HG03097 (cell line): Measurements from ENCODE around the gene CAPN5.
"Not testable (repeated sequence)": the region's sequence is repeated elsewhere in the genome, so short reads cannot be mapped to it uniquely, and the experiment has no call there.

Experiments used
- ATAC-seq: cut with Tn5 transposase; IDR thresholded peaks from one replicate; pipeline ENCODE4 v1.9.1; 2021; ENCODE audit not compliant: unreplicated experiment, low FRiP score

The CAPN5 gene

GRCh38 chr11:77040889-77041288, 25.9 kb upstream of the CAPN5 start:
- ATAC-seq, result no peak

GRCh38 chr11:77042111-77042726, 24.6 kb upstream of the CAPN5 start:
- ATAC-seq, result no peak

- no peak for ATAC-seq
Observed at GRCh38 chr11:77044356-77044755, 22.4 kb upstream of the CAPN5 start.

- ATAC-seq, result no peak
Observed at GRCh38 chr11:77044886-77045285, 21.9 kb upstream of the CAPN5 start.

GRCh38 chr11:77046060-77046501, 20.7 kb upstream of the CAPN5 start:
- ATAC-seq, result no peak

GRCh38 chr11:77047007-77047927, 19.5 kb upstream of the CAPN5 start:
- ATAC-seq, result no peak

GRCh38 chr11:77047928-77048446, 18.8 kb upstream of the CAPN5 start:
- ATAC-seq, result not testable (repeated sequence)

GRCh38 chr11:77049026-77049425, 17.7 kb upstream of the CAPN5 start:
- no peak for ATAC-seq

- ATAC-seq, result no peak
Observed at GRCh38 chr11:77051511-77051910, 15.3 kb upstream of the CAPN5 start.

- no peak for ATAC-seq
Observed at GRCh38 chr11:77052518-77052917, 14.3 kb upstream of the CAPN5 start.

- ATAC-seq, result no peak
Observed at GRCh38 chr11:77053217-77054015, 13.4 kb upstream of the CAPN5 start.

GRCh38 chr11:77054084-77054483, 12.7 kb upstream of the CAPN5 start:
- ATAC-seq, result no peak

- no peak for ATAC-seq
Observed at GRCh38 chr11:77055101-77055561, 11.6 kb upstream of the CAPN5 start.

- ATAC-seq, result no peak
Observed at GRCh38 chr11:77055913-77056312, 10.9 kb upstream of the CAPN5 start.

GRCh38 chr11:77056814-77057402, 9.9 kb upstream of the CAPN5 start:
- no peak for ATAC-seq

GRCh38 chr11:77057938-77058474, 8.8 kb upstream of the CAPN5 start:
- no peak for ATAC-seq

- no peak for ATAC-seq
Observed at GRCh38 chr11:77058900-77059299, 7.9 kb upstream of the CAPN5 start.

GRCh38 chr11:77059806-77060205, 7.0 kb upstream of the CAPN5 start:
- no peak for ATAC-seq

GRCh38 chr11:77060234-77060633, 6.5 kb upstream of the CAPN5 start:
- no peak for ATAC-seq

- not testable (repeated sequence) for ATAC-seq
Observed at GRCh38 chr11:77061258-77061657, 5.5 kb upstream of the CAPN5 start.
